ENCODE measurements around the gene CDC42EP5.

The CDC42EP5 gene

GRCh38 chr19:54444737-54445136 is 28.4 kb downstream of the CDC42EP5 start:
- no peak overlapping the region for H2BK5ac ChIP-seq (ENCODE audit: low read length)
- peaks cover 2% of the 10 kb centered on the region for H3K36me3 ChIP-seq (ENCODE audit: control insufficient read depth, insufficient read depth, low read length)
- no peak overlapping the region for H3K23ac ChIP-seq (ENCODE audit: low read length)
- no peak for DNase-seq
- no peaks in the 10 kb centered on the region for H3K27me3 ChIP-seq (ENCODE audit: insufficient read depth, low read length, poor library complexity)
- H3K4me1 ChIP-seq (ENCODE audit: control insufficient read depth, low read depth, low read length) = no peaks in the 10 kb centered on the region
- no peak overlapping the region for H2AK5ac ChIP-seq (ENCODE audit: low read length)
- no peak overlapping the region for H3K9ac ChIP-seq (ENCODE audit: low read length)
- no CpG with 5 or more reads among the region's 7 CpGs for WGBS (ENCODE audit: extremely low coverage, insufficient coverage, low lambda C conversion rate)
- H2BK15ac ChIP-seq (replicated peaks; ENCODE audit: low read depth) = no peak overlapping the region
- peaks cover 11% of the 10 kb centered on the region for H3K79me2 ChIP-seq (ENCODE audit: control insufficient read depth, insufficient read depth, low read length)
- no peak overlapping the region for H3K18ac ChIP-seq (ENCODE audit: low read length)
- no peak overlapping the region for H3K4ac ChIP-seq (ENCODE audit: low read depth, low read length)
- H4K5ac ChIP-seq (ENCODE audit: low read length) = no peak overlapping the region
- no peak overlapping the region for H3K4me3 ChIP-seq (ENCODE audit: low read length)
- H3K56ac ChIP-seq (ENCODE audit: low read length) = no peak overlapping the region
- H2BK120ac ChIP-seq (ENCODE audit: low read depth, low read length) = no peak overlapping the region
- H3K4me2 ChIP-seq (ENCODE audit: low read length) = no peak overlapping the region
- no peak overlapping the region for H4K8ac ChIP-seq (ENCODE audit: low read depth, low read length)
- H3K79me1 ChIP-seq (ENCODE audit: low read length) = peaks cover 3% of the 10 kb centered on the region
- H3K27ac ChIP-seq (ENCODE audit: low read depth, low read length) = no peak overlapping the region

DNA sequence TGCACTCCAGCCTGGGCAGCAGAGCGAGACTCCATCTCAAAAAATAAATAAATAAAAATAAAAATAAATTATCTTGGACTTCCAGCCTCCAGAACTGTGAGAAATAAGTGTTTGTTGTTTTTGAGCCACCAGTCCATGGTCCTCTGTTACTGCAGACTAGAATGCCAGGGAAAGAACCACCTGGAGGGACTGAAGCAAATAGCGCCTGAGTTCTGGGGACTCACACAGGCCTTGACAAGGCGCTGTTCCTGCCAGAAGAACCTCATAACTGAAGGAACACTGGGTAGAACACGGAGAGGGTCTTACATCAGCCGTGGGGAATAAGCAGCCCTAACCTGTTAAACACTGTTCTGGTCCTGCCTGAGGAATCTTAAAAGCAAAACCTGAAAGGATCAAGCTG is 32.5 kb downstream of the CDC42EP5 start:
- no peak overlapping the region for H4K5ac ChIP-seq (ENCODE audit: low read length)
- peaks cover 2% of the 10 kb centered on the region for H3K36me3 ChIP-seq (ENCODE audit: control insufficient read depth, insufficient read depth, low read length)
- H2BK5ac ChIP-seq (ENCODE audit: low read length) = no peak overlapping the region
- no peak overlapping the region for H2BK15ac ChIP-seq (replicated peaks; ENCODE audit: low read depth)
- H3K4ac ChIP-seq (ENCODE audit: low read depth, low read length) = no peak overlapping the region
- WGBS (ENCODE audit: extremely low coverage, insufficient coverage, low lambda C conversion rate) = no CpG with 5 or more reads among the region's 5 CpGs
- H3K23ac ChIP-seq (ENCODE audit: low read length) = no peak overlapping the region
- H3K4me2 ChIP-seq (ENCODE audit: low read length) = no peak overlapping the region
- no peaks in the 10 kb centered on the region for H3K79me2 ChIP-seq (ENCODE audit: control insufficient read depth, insufficient read depth, low read length)
- no peak for DNase-seq
- H2AK5ac ChIP-seq (ENCODE audit: low read length) = no peak overlapping the region
- H3K27ac ChIP-seq (ENCODE audit: low read depth, low read length) = no peak overlapping the region
- H3K4me3 ChIP-seq (ENCODE audit: low read length) = no peak overlapping the region
- no peaks in the 10 kb centered on the region for H3K27me3 ChIP-seq (ENCODE audit: insufficient read depth, low read length, poor library complexity)
- H4K8ac ChIP-seq (ENCODE audit: low read depth, low read length) = no peak overlapping the region
- H3K18ac ChIP-seq (ENCODE audit: low read length) = no peak overlapping the region
- no peak overlapping the region for H3K9ac ChIP-seq (ENCODE audit: low read length)
- H3K79me1 ChIP-seq (ENCODE audit: low read length) = peaks cover 2% of the 10 kb centered on the region
- H2BK120ac ChIP-seq (ENCODE audit: low read depth, low read length) = no peak overlapping the region
- no peaks in the 10 kb centered on the region for H3K4me1 ChIP-seq (ENCODE audit: control insufficient read depth, low read depth, low read length)
- H3K56ac ChIP-seq (ENCODE audit: low read length) = no peak overlapping the region

GRCh38 chr19:54439174-54439851 is 33.8 kb downstream of the CDC42EP5 start:
- H3K79me2 ChIP-seq (ENCODE audit: control insufficient read depth, insufficient read depth, low read length) = no peaks in the 10 kb centered on the region
- H2BK15ac ChIP-seq (replicated peaks; ENCODE audit: low read depth) = no peak overlapping the region
- no peak overlapping the region for H3K27ac ChIP-seq (ENCODE audit: low read depth, low read length)
- H3K4ac ChIP-seq (ENCODE audit: low read depth, low read length) = no peak overlapping the region
- H3K18ac ChIP-seq (ENCODE audit: low read length) = no peak overlapping the region
- no peaks in the 10 kb centered on the region for H3K27me3 ChIP-seq (ENCODE audit: insufficient read depth, low read length, poor library complexity)
- DNase-seq = peak; percentile 85
- H4K8ac ChIP-seq (ENCODE audit: low read depth, low read length) = no peak overlapping the region
- no peak overlapping the region for H2BK120ac ChIP-seq (ENCODE audit: low read depth, low read length)
- WGBS (ENCODE audit: extremely low coverage, insufficient coverage, low lambda C conversion rate) = no CpG with 5 or more reads among the region's 15 CpGs
- peak overlapping the region; percentile 10 for H3K9ac ChIP-seq (ENCODE audit: low read length)
- H3K79me1 ChIP-seq (ENCODE audit: low read length) = peaks cover 2% of the 10 kb centered on the region
- no peak overlapping the region for H2BK5ac ChIP-seq (ENCODE audit: low read length)
- no peak overlapping the region for H4K5ac ChIP-seq (ENCODE audit: low read length)
- no peaks in the 10 kb centered on the region for H3K4me1 ChIP-seq (ENCODE audit: control insufficient read depth, low read depth, low read length)
- no peak overlapping the region for H3K56ac ChIP-seq (ENCODE audit: low read length)
- H3K36me3 ChIP-seq (ENCODE audit: control insufficient read depth, insufficient read depth, low read length) = no peaks in the 10 kb centered on the region
- H3K4me3 ChIP-seq (ENCODE audit: low read length) = no peak overlapping the region
- H3K4me2 ChIP-seq (ENCODE audit: low read length) = no peak overlapping the region
- H3K23ac ChIP-seq (ENCODE audit: low read length) = no peak overlapping the region
- H2AK5ac ChIP-seq (ENCODE audit: low read length) = no peak overlapping the region

DNA sequence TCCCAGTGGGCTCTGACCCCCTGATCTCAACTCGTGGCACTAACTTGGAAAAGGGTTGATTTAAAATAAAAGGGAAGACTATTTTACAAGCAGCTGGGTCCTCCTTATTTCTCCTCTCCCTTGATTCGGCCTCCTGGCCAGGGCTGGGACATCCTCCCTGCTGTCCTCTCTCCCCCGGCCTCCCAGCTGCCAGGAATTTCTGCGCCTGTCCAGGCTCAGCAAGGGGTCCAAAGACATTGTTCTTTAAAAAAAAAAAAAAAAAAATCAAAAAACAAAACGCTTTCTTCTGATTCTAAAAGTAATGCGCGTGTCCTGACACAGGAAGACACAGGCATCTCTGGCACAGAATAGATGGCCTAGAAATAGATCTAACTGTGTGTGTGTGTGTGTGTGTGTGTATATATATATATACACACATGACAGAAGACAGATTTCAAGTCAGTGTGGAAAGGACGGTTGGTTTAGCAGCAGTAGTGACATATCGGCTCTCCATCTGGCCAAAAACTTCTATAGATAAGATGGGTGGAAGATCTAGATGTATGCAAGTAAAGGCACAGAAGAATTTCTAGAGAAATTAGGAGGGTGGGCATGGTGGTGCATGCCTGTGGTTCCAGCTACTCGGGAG is 36.4 kb downstream of the CDC42EP5 start:
- no peak overlapping the region for H2AK5ac ChIP-seq (ENCODE audit: low read length)
- H3K9ac ChIP-seq (ENCODE audit: low read length) = no peak overlapping the region
- H3K79me2 ChIP-seq (ENCODE audit: control insufficient read depth, insufficient read depth, low read length) = no peaks in the 10 kb centered on the region
- no peak overlapping the region for H3K4me3 ChIP-seq (ENCODE audit: low read length)
- H3K4ac ChIP-seq (ENCODE audit: low read depth, low read length) = no peak overlapping the region
- no CpG with 5 or more reads among the region's 10 CpGs for WGBS (ENCODE audit: extremely low coverage, insufficient coverage, low lambda C conversion rate)
- no peak overlapping the region for H4K8ac ChIP-seq (ENCODE audit: low read depth, low read length)
- no peak overlapping the region for H4K5ac ChIP-seq (ENCODE audit: low read length)
- no peak overlapping the region for H2BK5ac ChIP-seq (ENCODE audit: low read length)
- no peaks in the 10 kb centered on the region for H3K27me3 ChIP-seq (ENCODE audit: insufficient read depth, low read length, poor library complexity)
- H3K27ac ChIP-seq (ENCODE audit: low read depth, low read length) = no peak overlapping the region
- H3K56ac ChIP-seq (ENCODE audit: low read length) = no peak overlapping the region
- H3K36me3 ChIP-seq (ENCODE audit: control insufficient read depth, insufficient read depth, low read length) = no peaks in the 10 kb centered on the region
- H2BK120ac ChIP-seq (ENCODE audit: low read depth, low read length) = no peak overlapping the region
- H3K4me2 ChIP-seq (ENCODE audit: low read length) = no peak overlapping the region
- H3K79me1 ChIP-seq (ENCODE audit: low read length) = peaks cover 2% of the 10 kb centered on the region
- H3K4me1 ChIP-seq (ENCODE audit: control insufficient read depth, low read depth, low read length) = no peaks in the 10 kb centered on the region
- H3K18ac ChIP-seq (ENCODE audit: low read length) = no peak overlapping the region
- H3K23ac ChIP-seq (ENCODE audit: low read length) = no peak overlapping the region
- no peak for DNase-seq
- H2BK15ac ChIP-seq (replicated peaks; ENCODE audit: low read depth) = no peak overlapping the region

- WGBS (ENCODE audit: extremely low coverage, insufficient coverage, low lambda C conversion rate) = no CpG with 5 or more reads among the region's 15 CpGs
- Histone ChIP-seq H3K79me1 (ENCODE audit: low read length) (peaks cover 2% of the 10 kb centered on the region), H3K4me3 (ENCODE audit: low read length) (no peak overlapping the region), H2BK5ac (ENCODE audit: low read length) (no peak overlapping the region), H3K4ac (ENCODE audit: low read depth, low read length) (no peak overlapping the region), H2AK5ac (ENCODE audit: low read length) (no peak overlapping the region), H4K5ac (ENCODE audit: low read length) (no peak overlapping the region), H3K27ac (ENCODE audit: low read depth, low read length) (no peak overlapping the region), H3K18ac (ENCODE audit: low read length) (no peak overlapping the region), H3K23ac (ENCODE audit: low read length) (no peak overlapping the region), H3K56ac (ENCODE audit: low read length) (peak overlapping the region; percentile 12), H2BK15ac (replicated peaks; ENCODE audit: low read depth) (no peak overlapping the region), H3K36me3 (ENCODE audit: control insufficient read depth, insufficient read depth, low read length) (no peaks in the 10 kb centered on the region), H2BK120ac (ENCODE audit: low read depth, low read length) (no peak overlapping the region), H3K4me2 (ENCODE audit: low read length) (no peak overlapping the region), H3K4me1 (ENCODE audit: control insufficient read depth, low read depth, low read length) (no peaks in the 10 kb centered on the region), H3K9ac (ENCODE audit: low read length) (no peak overlapping the region), H3K27me3 (ENCODE audit: insufficient read depth, low read length, poor library complexity) (no peaks in the 10 kb centered on the region), H3K79me2 (ENCODE audit: control insufficient read depth, insufficient read depth, low read length) (no peaks in the 10 kb centered on the region), H4K8ac (ENCODE audit: low read depth, low read length) (no peak overlapping the region)
- no peak for DNase-seq
These were observed 37.0 kb downstream of the CDC42EP5 start for GRCh38 chr19:54436031-54436523.
